Urothelium cell line (cell line): ENCODE results near the gene BEGAIN.

Source experiments
- DNase-seq: peaks from one replicate; pipeline ENCODE4 v3.0.0; 2011; ENCODE audit warnings: low spot score, mixed read lengths
- FAIRE-seq: peaks from 2 replicates; lab custom pipeline; 2011; peaks lifted over from hg19 to GRCh38; lab: Jason Lieb, UNC

BEGAIN gene

GRCh38 chr14:100540141-100540925 is 46.9 kb downstream of the BEGAIN start:
- DNase-seq (no peak), FAIRE-seq (no peak)

- FAIRE-seq: no peak
Measured at GRCh38 chr14:100539766-100540140, 47.5 kb downstream of the BEGAIN start.

GRCh38 chr14:100539003-100539660 is 48.1 kb downstream of the BEGAIN start:
- no peak for FAIRE-seq
- DNase-seq: no peak

More at GRCh38 chr14:100539766-100540140, 47.5 kb downstream of the BEGAIN start:
- no peak for DNase-seq

GRCh38 chr14:100538351-100539002 is 48.7 kb downstream of the BEGAIN start:
- DNase-seq (no peak), FAIRE-seq (no peak)

GRCh38 chr14:100537446-100538350 is 49.5 kb downstream of the BEGAIN start:
- no peak for FAIRE-seq
- no peak for DNase-seq

GRCh38 chr14:100536721-100537445 is 50.3 kb downstream of the BEGAIN start:
- DNase-seq (no peak), FAIRE-seq (no peak)

GRCh38 chr14:100536121-100536510 is 51.1 kb downstream of the BEGAIN start:
- no peak for FAIRE-seq
- DNase-seq: no peak

- DNase-seq: no peak
- no peak for FAIRE-seq
Measured at GRCh38 chr14:100535287-100536120, 51.7 kb downstream of the BEGAIN start.

- no peak for DNase-seq
- no peak for FAIRE-seq
Measured at GRCh38 chr14:100534528-100535286, 52.5 kb downstream of the BEGAIN start.

- FAIRE-seq (no peak), DNase-seq (no peak)
Measured at GRCh38 chr14:100533656-100534485, 53.3 kb downstream of the BEGAIN start.

- FAIRE-seq: no peak
- DNase-seq: no peak
Measured at GRCh38 chr14:100532906-100533655, 54.1 kb downstream of the BEGAIN start.

- no peak for FAIRE-seq
- no peak for DNase-seq
Measured at GRCh38 chr14:100532154-100532861, 54.9 kb downstream of the BEGAIN start.

- FAIRE-seq (no peak), DNase-seq (no peak)
Measured at GRCh38 chr14:100531152-100532121, 55.8 kb downstream of the BEGAIN start.

GRCh38 chr14:100530270-100531072 is 56.7 kb downstream of the BEGAIN start:
- DNase-seq (no peak), FAIRE-seq (no peak)
